ENCODE results near the gene ADAMTS9.

The ADAMTS9 gene

DNA sequence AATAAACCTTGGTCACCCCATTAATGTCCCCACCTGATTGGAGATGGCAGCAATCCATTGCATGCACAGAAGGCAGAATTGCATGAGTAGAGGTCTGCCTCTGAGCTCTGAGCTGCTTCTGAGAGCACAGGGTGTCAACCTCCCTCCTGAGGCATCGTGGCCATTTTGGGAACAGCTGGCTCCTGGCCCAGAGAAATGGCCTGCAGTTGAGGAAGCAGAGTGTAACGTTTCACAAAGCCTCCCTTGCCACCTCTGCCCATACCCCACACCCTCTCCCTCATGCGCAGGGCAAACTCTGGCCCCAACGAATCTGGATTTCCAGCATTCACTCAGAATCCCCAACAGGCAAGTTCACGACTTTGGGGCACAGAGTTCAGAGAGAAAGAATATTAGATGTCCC, 198.9 kb downstream of the ADAMTS9 start:
- no peak for DNase-seq
- ATAC-seq: no peak

DNA sequence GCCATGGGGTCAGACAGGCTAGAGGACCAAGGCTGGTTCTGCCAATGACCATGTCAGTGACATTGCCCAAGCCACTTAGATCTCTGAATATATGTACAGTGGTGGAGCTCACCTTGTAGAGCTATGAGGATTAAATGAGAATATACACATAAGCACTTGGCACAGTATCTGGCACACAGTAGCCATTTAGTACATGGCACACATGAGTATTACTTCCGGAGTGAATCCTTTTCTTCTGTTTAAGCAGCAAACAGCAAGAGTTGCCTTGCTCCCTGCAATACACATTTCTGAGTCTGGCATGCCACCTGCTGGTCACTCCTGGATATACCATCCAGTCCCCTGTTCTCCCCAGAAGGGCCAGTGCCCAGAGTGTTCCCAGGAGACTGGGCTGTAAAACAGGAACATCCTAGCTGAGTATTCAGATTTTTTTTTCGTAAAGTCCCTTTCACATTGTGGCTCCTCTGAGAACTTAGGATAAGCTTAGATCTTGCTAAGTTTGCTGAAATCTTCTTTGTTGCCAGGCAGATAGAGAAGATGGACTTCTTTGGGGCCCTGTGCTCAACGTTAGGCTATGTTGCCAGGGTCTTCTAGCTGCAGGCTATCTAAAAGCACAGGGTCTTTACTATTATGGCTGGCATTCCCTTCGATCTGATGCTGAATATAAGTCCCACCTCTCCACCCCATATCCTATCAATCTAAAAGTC, 203.4 kb downstream of the ADAMTS9 start:
- DNase-seq (peak; percentile 77), ATAC-seq (peak; percentile 89)

GRCh38 chr3:64483467-64483866, 204.3 kb downstream of the ADAMTS9 start:
- ATAC-seq (no peak), DNase-seq (no peak)

- no peak for DNase-seq
- no peak for ATAC-seq
These were observed 212.8 kb downstream of the ADAMTS9 start for GRCh38 chr3:64475037-64475436.

GRCh38 chr3:64473466-64473865, 214.3 kb downstream of the ADAMTS9 start:
- ATAC-seq (no peak), DNase-seq (no peak)

DNA sequence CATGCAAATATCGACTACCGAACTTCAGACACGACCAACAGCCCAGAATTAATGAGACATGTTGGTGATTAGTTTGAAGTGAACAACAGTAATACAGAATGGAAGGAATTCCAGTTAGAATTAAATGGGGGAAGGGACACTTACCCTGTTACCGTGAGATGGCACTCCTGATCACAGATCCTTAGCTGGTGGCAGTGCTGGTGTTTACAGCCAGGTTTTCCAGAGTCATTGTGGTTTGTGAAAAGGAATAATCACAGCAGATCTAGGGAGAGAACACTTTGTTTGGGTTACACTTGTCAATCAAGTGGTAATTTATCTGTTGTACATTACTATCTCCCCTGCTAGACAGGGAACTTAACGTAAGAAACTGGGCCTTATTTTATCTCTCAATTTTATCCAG, 217.4 kb downstream of the ADAMTS9 start:
- no peak for DNase-seq
- no peak for ATAC-seq

DNA sequence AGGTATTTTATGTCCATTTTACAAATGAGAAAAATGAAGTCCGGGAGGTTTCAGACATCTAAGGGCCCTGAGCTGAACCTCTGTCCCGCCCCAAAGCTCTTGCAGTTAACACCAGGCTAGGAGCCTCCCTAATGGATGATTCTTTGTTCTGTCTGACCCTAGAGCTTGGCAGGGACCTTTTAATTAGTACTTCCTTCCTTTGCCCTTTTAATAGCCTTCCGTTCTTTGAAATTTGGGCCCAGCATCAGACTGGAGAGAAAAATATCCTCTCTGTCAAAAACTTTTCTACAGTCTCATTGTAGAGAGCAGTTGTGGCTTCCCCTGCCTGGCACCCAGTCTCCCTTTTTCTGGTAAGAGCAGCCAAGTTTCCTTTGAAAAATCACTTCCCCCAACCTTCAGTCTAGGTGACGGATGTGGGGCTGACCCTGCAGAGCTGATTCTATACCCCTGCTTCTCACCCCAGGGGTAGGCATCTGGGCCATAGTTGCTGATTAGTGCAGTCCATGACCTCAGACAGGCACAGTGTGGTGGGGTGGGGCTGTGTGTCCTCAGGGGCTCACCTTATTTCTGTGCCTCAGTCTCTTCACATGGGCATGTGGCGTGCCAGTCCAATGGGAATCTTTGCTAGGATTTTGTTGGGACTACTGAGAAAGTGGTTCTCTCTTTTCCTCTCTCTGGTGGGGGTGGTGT, 220.4 kb downstream of the ADAMTS9 start:
- ATAC-seq (no peak), DNase-seq (no peak)
